ENCODE data around the gene G3BP2.

Gene G3BP2

GRCh38 chr4:75678965-75679364 lies 5.8 kb upstream of the G3BP2 start:
- TF ChIP-seq CTCF (conservative IDR thresholded peaks at IDR 0.05; ENCODE audit: low read depth, low read length): no peak
- Histone ChIP-seq H3K36me3 (ENCODE audit: insufficient read depth) (no peaks in the 10 kb centered on the region), H3K27me3 (ENCODE audit: insufficient read depth, low read depth) (no peaks in the 10 kb centered on the region), H4K20me1 (ENCODE audit: insufficient read depth) (no peaks in the 10 kb centered on the region), H3K4me2 (no peak overlapping the region), H3K4me3 (IDR thresholded peaks at IDR 0.05; ENCODE audit: insufficient read depth, low read depth, low read length) (no peak overlapping the region), H3K27ac (no peak overlapping the region), H3K9ac (no peak overlapping the region), H3K79me2 (ENCODE audit: insufficient read depth, low read depth) (no peaks in the 10 kb centered on the region), H3K4me1 (ENCODE audit: low read depth, poor library complexity, severe bottlenecking) (peaks cover 5% of the 10 kb centered on the region), H2AFZ (ENCODE audit: low read depth) (no peak overlapping the region)

- H3K27ac ChIP-seq: no peak overlapping the region
- peaks cover 8% of the 10 kb centered on the region for H3K4me1 ChIP-seq (ENCODE audit: low read depth, poor library complexity, severe bottlenecking)
- no peak overlapping the region for H2AFZ ChIP-seq (ENCODE audit: low read depth)
- H3K9ac ChIP-seq: no peak overlapping the region
- H3K4me2 ChIP-seq: no peak overlapping the region
- H4K20me1 ChIP-seq (ENCODE audit: insufficient read depth): no peaks in the 10 kb centered on the region
- H3K36me3 ChIP-seq (ENCODE audit: insufficient read depth): no peaks in the 10 kb centered on the region
- no peak for TF ChIP-seq CTCF (conservative IDR thresholded peaks at IDR 0.05; ENCODE audit: low read depth, low read length)
- H3K27me3 ChIP-seq (ENCODE audit: insufficient read depth, low read depth): no peaks in the 10 kb centered on the region
- no peak overlapping the region for H3K4me3 ChIP-seq (IDR thresholded peaks at IDR 0.05; ENCODE audit: insufficient read depth, low read depth, low read length)
- H3K79me2 ChIP-seq (ENCODE audit: insufficient read depth, low read depth): no peaks in the 10 kb centered on the region
Measured at GRCh38 chr4:75678473-75678872, 5.3 kb upstream of the G3BP2 start.

GRCh38 chr4:75675004-75675531 lies 1.9 kb upstream of the G3BP2 start:
- no peak overlapping the region for H3K27ac ChIP-seq
- H4K20me1 ChIP-seq (ENCODE audit: insufficient read depth): peaks cover 22% of the 10 kb centered on the region
- no peak overlapping the region for H3K4me3 ChIP-seq (IDR thresholded peaks at IDR 0.05; ENCODE audit: insufficient read depth, low read depth, low read length)
- no peak overlapping the region for H3K9ac ChIP-seq
- H3K79me2 ChIP-seq (ENCODE audit: insufficient read depth, low read depth): peaks cover 30% of the 10 kb centered on the region
- H3K4me1 ChIP-seq (ENCODE audit: low read depth, poor library complexity, severe bottlenecking): peaks cover 24% of the 10 kb centered on the region
- no peak overlapping the region for H2AFZ ChIP-seq (ENCODE audit: low read depth)
- H3K4me2 ChIP-seq: no peak overlapping the region
- no peak for TF ChIP-seq CTCF (conservative IDR thresholded peaks at IDR 0.05; ENCODE audit: low read depth, low read length)
- no peaks in the 10 kb centered on the region for H3K36me3 ChIP-seq (ENCODE audit: insufficient read depth)
- H3K27me3 ChIP-seq (ENCODE audit: insufficient read depth, low read depth): no peaks in the 10 kb centered on the region

GRCh38 chr4:75673959-75674328 lies 733 bp upstream of the G3BP2 start:
- peak overlapping the region; percentile 52 for H3K4me3 ChIP-seq (IDR thresholded peaks at IDR 0.05; ENCODE audit: insufficient read depth, low read depth, low read length)
- peaks cover 35% of the 10 kb centered on the region for H3K4me1 ChIP-seq (ENCODE audit: low read depth, poor library complexity, severe bottlenecking)
- peaks cover 33% of the 10 kb centered on the region for H4K20me1 ChIP-seq (ENCODE audit: insufficient read depth)
- peak overlapping the region; percentile 84 for H3K9ac ChIP-seq
- peaks cover 41% of the 10 kb centered on the region for H3K79me2 ChIP-seq (ENCODE audit: insufficient read depth, low read depth)
- no peak for TF ChIP-seq CTCF (conservative IDR thresholded peaks at IDR 0.05; ENCODE audit: low read depth, low read length)
- H3K4me2 ChIP-seq: peak overlapping the region; percentile 85
- H3K27me3 ChIP-seq (ENCODE audit: insufficient read depth, low read depth): no peaks in the 10 kb centered on the region
- H3K36me3 ChIP-seq (ENCODE audit: insufficient read depth): no peaks in the 10 kb centered on the region
- H3K27ac ChIP-seq: peak overlapping the region; percentile 87
- peak overlapping the region; percentile 87 for H2AFZ ChIP-seq (ENCODE audit: low read depth)
